GM18498 (cell line): ENCODE measurements around the gene DIAPH2.
A peak's percentile ranks its signal among the peaks of the same experiment; 100 is the strongest.
"Not testable (repeated sequence)": the region's sequence is repeated elsewhere in the genome, so short reads cannot be mapped to it uniquely, and the experiment has no call there.

Source experiments
- ATAC-seq: cut with Tn5 transposase; IDR thresholded peaks from one replicate; pipeline ENCODE4 v1.9.1; 2021; ENCODE audit warnings: mild to moderate bottlenecking, moderate library complexity; ENCODE audit not compliant: unreplicated experiment

The DIAPH2 gene

GRCh38 chrX:96820935-96821334, 136.3 kb downstream of the DIAPH2 start:
- ATAC-seq, result no peak

GRCh38 chrX:96824166-96824565, 139.5 kb downstream of the DIAPH2 start:
- no peak for ATAC-seq

- no peak for ATAC-seq
Measured at GRCh38 chrX:96833333-96833732, 148.7 kb downstream of the DIAPH2 start.

GRCh38 chrX:96834137-96834536, 149.5 kb downstream of the DIAPH2 start:
- ATAC-seq, result no peak

- peak; percentile 90 for ATAC-seq
Measured at GRCh38 chrX:96835660-96836289, 151.1 kb downstream of the DIAPH2 start.

- ATAC-seq, result no peak
Measured at GRCh38 chrX:96837808-96838207, 153.2 kb downstream of the DIAPH2 start.

GRCh38 chrX:96838537-96838936, 153.9 kb downstream of the DIAPH2 start:
- ATAC-seq, result no peak

GRCh38 chrX:96841325-96841724, 156.7 kb downstream of the DIAPH2 start:
- ATAC-seq, result no peak

- not testable (repeated sequence) for ATAC-seq
Measured at GRCh38 chrX:96841866-96842265, 157.2 kb downstream of the DIAPH2 start.

GRCh38 chrX:96843566-96843965, 158.9 kb downstream of the DIAPH2 start:
- no peak for ATAC-seq

- no peak for ATAC-seq
Measured at GRCh38 chrX:96846841-96847240, 162.2 kb downstream of the DIAPH2 start.

GRCh38 chrX:96859422-96859821, 174.8 kb downstream of the DIAPH2 start:
- not testable (repeated sequence) for ATAC-seq

- ATAC-seq, result peak; percentile 63
Measured at GRCh38 chrX:96861218-96861617, 176.6 kb downstream of the DIAPH2 start.

- ATAC-seq, result peak; percentile 41
Measured at GRCh38 chrX:96861661-96862060, 177.0 kb downstream of the DIAPH2 start.

- no peak for ATAC-seq
Measured at GRCh38 chrX:96883608-96884007, 199.0 kb downstream of the DIAPH2 start, which contains the start of gene RPA4. Gene RPA4 (plus strand): TSS chrX:96883908. CDS start chrX:96884311, 403 bp downstream.

- ATAC-seq, result no peak
Measured at GRCh38 chrX:96884027-96884426, 199.4 kb downstream of the DIAPH2 start.

GRCh38 chrX:96889726-96890125, 205.1 kb downstream of the DIAPH2 start:
- ATAC-seq, result no peak

GRCh38 chrX:96906741-96907140, 222.1 kb downstream of the DIAPH2 start:
- no peak for ATAC-seq

- no peak for ATAC-seq
Measured at GRCh38 chrX:96907516-96908272, 223.1 kb downstream of the DIAPH2 start.

GRCh38 chrX:96909291-96909690, 224.6 kb downstream of the DIAPH2 start:
- ATAC-seq, result no peak

GRCh38 chrX:96918864-96919263, 234.2 kb downstream of the DIAPH2 start:
- ATAC-seq, result no peak

GRCh38 chrX:96919672-96920071, 235.0 kb downstream of the DIAPH2 start:
- ATAC-seq, result no peak
